ENCODE data around the gene CTNNA3.

CTNNA3 gene

GRCh38 chr10:66639371-66639770, 1056.6 kb downstream of the CTNNA3 start:
- no peak for TF ChIP-seq ZNF146 (tag by site-specific recombination; IDR thresholded peaks at IDR 0.05)
- no peak for TF ChIP-seq ZNF133 (tag by site-specific recombination; IDR thresholded peaks at IDR 0.05)
- CTCF ChIA-PET, result no interaction called here
- Histone ChIP-seq H3K9me3 (ENCODE audit: control insufficient read depth, insufficient read depth, low read depth, low read length) (no peaks in the 10 kb centered on the region), H3K4me3 (ENCODE audit: low read depth, low read length) (no peak overlapping the region), H3K36me3 (ENCODE audit: control insufficient read depth in 2 of 2, insufficient read depth in 1 of 2, low read length in 2 of 2) (no peaks in the 10 kb centered on the region), H3K27ac (ENCODE audit: extremely low read depth, low read depth, low read length) (no peak overlapping the region), H3K4me1 (ENCODE audit: control insufficient read depth, insufficient read depth, low read length) (no peaks in the 10 kb centered on the region)
- POLR2A ChIA-PET, result no interaction called here

GRCh38 chr10:66637273-66638036, 1058.5 kb downstream of the CTNNA3 start:
- Histone ChIP-seq H3K4me3 (ENCODE audit: low read depth, low read length) (no peak overlapping the region), H3K27ac (ENCODE audit: extremely low read depth, low read depth, low read length) (no peak overlapping the region), H3K4me1 (ENCODE audit: control insufficient read depth, insufficient read depth, low read length) (no peaks in the 10 kb centered on the region), H3K9me3 (ENCODE audit: control insufficient read depth, insufficient read depth, low read depth, low read length) (no peaks in the 10 kb centered on the region), H3K36me3 (ENCODE audit: control insufficient read depth in 2 of 2, insufficient read depth in 1 of 2, low read length in 2 of 2) (no peaks in the 10 kb centered on the region)
- TF ChIP-seq ZNF114 (tag by site-specific recombination; IDR thresholded peaks at IDR 0.05) (no peak), TCF7L2 (IDR thresholded peaks at IDR 0.05; ENCODE audit: borderline replicate concordance, low read depth, low read length) (no peak), ZNF202 (tag by site-specific recombination; IDR thresholded peaks at IDR 0.05; ENCODE audit: borderline replicate concordance) (no peak), ZNF701 (tag by site-specific recombination; IDR thresholded peaks at IDR 0.05) (no peak), ZNF561 (tag by site-specific recombination; IDR thresholded peaks at IDR 0.05; ENCODE audit: borderline replicate concordance) (no peak)
- ChIA-PET POLR2A (no interaction called here), CTCF (no interaction called here)

- ChIA-PET CTCF (no interaction called here), POLR2A (no interaction called here)
- peaks cover 2% of the 10 kb centered on the region; the same call in 1 of the 2 replicates for H3K4me1 ChIP-seq (ENCODE audit: control insufficient read depth, insufficient read depth, low read length)
- H3K4me3 ChIP-seq (ENCODE audit: low read depth, low read length), result no peak overlapping the region
- no peaks in the 10 kb centered on the region for H3K36me3 ChIP-seq (ENCODE audit: control insufficient read depth in 2 of 2, insufficient read depth in 1 of 2, low read length in 2 of 2)
- TF ChIP-seq ZNF184 (tag by site-specific recombination; IDR thresholded peaks at IDR 0.05), result no peak
- TF ChIP-seq ZNF449 (tag by site-specific recombination; IDR thresholded peaks at IDR 0.05), result no peak
- no peak for TF ChIP-seq MEIS1 (CRISPR knock-in tag; IDR thresholded peaks at IDR 0.05; ENCODE audit: borderline replicate concordance)
- no peak for TF ChIP-seq ZNF623 (tag by site-specific recombination; IDR thresholded peaks at IDR 0.05)
- TF ChIP-seq ZNF23 (tag by site-specific recombination; IDR thresholded peaks at IDR 0.05; ENCODE audit: borderline replicate concordance), result no peak
- no peak overlapping the region for H3K27ac ChIP-seq (ENCODE audit: extremely low read depth, low read depth, low read length)
- no peaks in the 10 kb centered on the region for H3K9me3 ChIP-seq (ENCODE audit: control insufficient read depth, insufficient read depth, low read depth, low read length)
These were observed 1066.0 kb downstream of the CTNNA3 start for GRCh38 chr10:66629996-66630395.

- TF ChIP-seq ZNF654 (tag by site-specific recombination; IDR thresholded peaks at IDR 0.05; ENCODE audit: low read depth) (peak; percentile 25), ZFHX2 (tag by site-specific recombination; conservative IDR thresholded peaks at IDR 0.05) (no peak)
- no peak overlapping the region for H3K4me3 ChIP-seq (ENCODE audit: low read depth, low read length)
- H3K9me3 ChIP-seq (ENCODE audit: control insufficient read depth, insufficient read depth, low read depth, low read length), result no peaks in the 10 kb centered on the region
- peaks cover 2% of the 10 kb centered on the region; the same call in 1 of the 2 replicates for H3K4me1 ChIP-seq (ENCODE audit: control insufficient read depth, insufficient read depth, low read length)
- H3K27ac ChIP-seq (ENCODE audit: extremely low read depth, low read depth, low read length), result no peak overlapping the region
- H3K36me3 ChIP-seq (ENCODE audit: control insufficient read depth in 2 of 2, insufficient read depth in 1 of 2, low read length in 2 of 2), result no peaks in the 10 kb centered on the region
- ChIA-PET CTCF (interaction anchor here (0.6 to 0.7 kb wide), 2 partner anchors 16 to 1148 kb away, joined by 3 read pairs; no protein-coding TSS in a partner anchor), POLR2A (no interaction called here)
These were observed 1068.8 kb downstream of the CTNNA3 start for GRCh38 chr10:66627156-66627555.
